Activated T-helper 1 cell treated with Interleukin-2 at 50 U/mL for 16 hours (primary cell): ENCODE data around the gene IL25.
"Not testable (repeated sequence)": the region's sequence is repeated elsewhere in the genome, so short reads cannot be mapped to it uniquely, and the experiment has no call there.

Source experiments
- DNase-seq: peaks from one replicate; pipeline ENCODE4 v3.0.0-alpha.2; 2020; ENCODE audit warnings: low read depth

IL25 gene

DNA sequence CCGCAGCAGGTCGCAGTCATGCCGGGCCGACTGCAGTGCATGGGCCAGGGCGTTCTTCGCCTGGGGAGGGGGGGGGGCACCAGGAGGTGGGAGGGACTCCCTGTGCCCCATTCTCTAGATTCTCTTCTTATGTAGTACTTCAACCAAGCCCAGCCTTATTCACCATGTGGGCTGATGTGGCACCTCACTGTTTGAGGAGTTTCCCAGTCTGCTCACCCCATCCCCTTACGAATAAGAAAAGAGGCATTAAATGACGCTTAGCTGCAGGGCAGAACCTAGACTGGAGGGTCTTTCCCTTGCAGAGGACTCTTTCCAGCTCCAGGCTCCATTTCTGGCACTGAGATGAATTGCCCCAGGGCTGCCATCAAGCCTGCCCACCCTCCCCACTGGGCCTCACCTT is 16.4 kb downstream of the IL25 start:
- DNase-seq: no peak

GRCh38 chr14:23389396-23389795 is 16.8 kb downstream of the IL25 start:
- DNase-seq: no peak

GRCh38 chr14:23389871-23390270 is 17.3 kb downstream of the IL25 start:
- DNase-seq: not testable (repeated sequence)

DNA sequence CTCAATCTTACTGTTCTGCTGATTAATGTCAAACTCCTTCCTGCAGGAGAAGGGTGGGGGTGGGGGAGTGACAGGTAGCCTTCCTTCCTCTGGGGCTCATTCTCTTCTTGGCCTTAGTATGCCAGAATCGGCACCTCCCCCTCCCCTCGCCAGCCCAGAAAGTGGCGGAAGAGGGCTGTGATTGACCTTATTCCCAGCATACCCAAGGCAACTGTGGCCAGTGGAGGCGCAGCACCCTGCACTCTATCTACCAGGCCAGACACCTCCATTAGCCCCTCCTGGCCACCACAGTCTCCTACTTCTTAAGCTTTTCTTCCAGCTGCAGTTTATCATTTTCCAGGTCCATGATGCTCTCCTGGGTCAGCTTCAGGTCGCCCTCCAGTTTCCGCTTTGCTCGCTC is 20.0 kb downstream of the IL25 start:
- DNase-seq: no peak

GRCh38 chr14:23396126-23396525 is 23.5 kb downstream of the IL25 start:
- DNase-seq: no peak

DNA sequence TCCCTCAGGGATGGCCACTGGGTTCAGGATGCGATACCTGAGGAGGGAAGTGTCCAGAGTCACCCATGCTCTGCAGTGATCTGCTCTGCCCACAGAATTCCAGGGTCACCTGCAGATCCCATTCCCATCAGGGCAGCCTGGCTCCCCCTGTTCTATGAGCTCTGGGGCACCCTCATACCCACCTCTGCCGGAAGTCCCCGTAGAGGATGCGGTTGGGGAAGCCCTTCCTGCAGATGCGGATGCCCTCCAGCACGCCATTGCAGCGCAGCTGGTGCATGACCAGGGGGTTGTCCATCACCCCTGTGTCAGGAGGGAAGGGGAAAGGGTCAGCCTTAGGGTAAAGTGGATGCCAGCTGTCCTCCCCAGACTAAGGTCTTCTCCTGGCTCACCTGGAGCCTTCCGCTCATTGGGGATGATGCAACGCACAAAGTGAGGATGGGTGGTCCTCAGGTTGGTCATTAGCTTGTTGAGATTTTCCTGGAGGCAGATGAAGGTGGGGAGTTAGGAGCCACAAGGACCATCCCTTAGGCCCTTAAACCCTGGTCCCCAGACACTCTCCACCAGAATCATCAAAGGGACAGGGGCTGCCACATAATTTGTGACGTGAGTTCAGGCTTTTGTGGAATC is 24.3 kb downstream of the IL25 start:
- no peak for DNase-seq

DNA sequence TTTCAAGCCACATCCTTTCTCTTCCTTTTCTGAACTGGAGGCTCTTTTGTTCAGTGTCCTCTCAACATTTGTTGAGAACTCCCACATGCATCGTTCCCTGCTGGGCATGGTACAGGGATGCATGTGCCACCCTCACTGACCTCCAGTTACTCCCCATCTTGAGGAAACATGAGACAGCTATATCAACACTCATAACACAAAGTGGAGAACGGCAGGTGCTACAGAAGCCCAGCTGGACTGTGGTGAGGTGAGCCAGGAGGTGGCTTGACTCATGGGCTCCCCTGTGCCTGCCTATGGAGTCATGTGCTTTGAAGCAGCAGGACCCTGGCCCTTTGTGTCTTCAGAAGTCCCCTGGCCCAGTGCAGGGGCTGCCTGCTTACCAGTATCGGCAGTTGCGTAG is 25.7 kb downstream of the IL25 start:
- DNase-seq: no peak

GRCh38 chr14:23399136-23399535 is 26.5 kb downstream of the IL25 start:
- DNase-seq: no peak

- DNase-seq: no peak
Observed at GRCh38 chr14:23399591-23399990, 27.0 kb downstream of the IL25 start.

DNA sequence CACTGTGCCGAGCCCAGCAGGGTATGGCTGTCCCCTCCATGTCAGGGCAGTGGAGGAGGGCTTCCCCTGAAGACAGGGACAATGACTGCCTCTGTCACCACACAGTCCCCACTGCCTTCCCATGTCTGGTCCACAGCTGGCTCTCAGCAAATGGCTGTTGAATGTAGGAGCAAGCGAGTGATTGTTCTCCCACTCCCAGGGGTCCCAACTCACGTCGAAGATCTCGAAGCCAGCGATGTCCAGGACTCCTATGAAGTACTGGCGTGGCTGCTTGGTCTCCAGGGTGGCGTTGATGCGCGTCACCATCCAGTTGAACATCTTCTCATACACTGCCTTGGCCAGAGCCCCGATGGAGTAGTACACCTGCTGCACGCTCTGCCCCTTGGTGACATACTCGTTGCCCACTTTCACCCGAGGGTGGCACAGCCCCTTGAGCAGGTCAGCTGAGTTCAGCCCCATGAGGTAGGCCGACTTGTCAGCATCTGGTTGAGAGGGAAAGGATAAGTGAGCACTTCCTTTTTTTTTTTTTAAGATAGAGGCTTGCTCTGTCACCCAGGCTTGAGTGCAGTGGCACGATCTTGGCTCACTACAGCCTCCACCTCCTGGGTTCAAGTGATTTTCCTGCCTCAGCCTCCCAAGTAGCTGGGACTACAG is 28.0 kb downstream of the IL25 start:
- not testable (repeated sequence) for DNase-seq

- no peak for DNase-seq
Observed at GRCh38 chr14:23401291-23401690, 28.7 kb downstream of the IL25 start.

DNA sequence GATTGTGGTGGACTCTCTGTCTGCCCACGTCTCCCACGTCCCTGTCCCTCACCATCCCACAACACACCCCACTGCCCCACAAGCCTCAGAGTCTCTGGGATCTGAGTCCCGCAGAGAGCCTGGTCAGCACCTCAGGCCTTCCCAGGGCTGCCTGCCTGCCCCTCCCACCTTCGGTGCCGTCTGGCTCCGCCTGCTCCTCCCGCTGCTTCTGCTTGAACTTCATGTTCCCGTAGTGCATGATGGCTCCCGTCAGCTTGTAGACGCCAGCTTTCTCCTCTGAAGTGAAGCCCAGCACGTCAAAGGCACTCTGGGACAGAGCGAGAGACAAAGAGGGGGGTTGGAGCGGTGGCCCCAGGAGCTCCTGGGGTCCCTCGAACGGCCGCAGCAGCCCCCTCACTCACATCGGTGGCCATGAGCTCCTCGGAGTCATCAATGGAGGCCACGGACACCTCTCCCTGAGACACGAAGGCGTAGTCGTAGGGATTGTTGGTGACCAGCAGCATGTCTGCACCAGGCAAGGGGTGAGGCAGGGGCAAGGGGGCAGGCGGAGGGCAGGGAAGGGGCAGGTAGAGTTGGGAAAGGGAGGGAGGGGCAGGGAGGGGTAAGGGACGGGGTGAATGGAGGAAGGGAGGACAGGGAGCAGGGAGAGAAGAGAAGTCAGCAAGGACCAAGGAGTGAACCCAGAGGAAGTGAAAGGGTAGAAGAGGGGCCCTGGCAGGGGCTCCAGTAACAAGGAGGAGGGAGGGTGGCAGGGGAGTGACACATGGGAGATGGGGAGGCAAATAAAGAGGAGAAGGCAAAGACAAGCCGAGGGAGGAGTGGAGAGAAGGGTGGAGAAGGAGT is 29.9 kb downstream of the IL25 start:
- DNase-seq: no peak

GRCh38 chr14:23403139-23403438 is 30.5 kb downstream of the IL25 start:
- DNase-seq: no peak

DNA sequence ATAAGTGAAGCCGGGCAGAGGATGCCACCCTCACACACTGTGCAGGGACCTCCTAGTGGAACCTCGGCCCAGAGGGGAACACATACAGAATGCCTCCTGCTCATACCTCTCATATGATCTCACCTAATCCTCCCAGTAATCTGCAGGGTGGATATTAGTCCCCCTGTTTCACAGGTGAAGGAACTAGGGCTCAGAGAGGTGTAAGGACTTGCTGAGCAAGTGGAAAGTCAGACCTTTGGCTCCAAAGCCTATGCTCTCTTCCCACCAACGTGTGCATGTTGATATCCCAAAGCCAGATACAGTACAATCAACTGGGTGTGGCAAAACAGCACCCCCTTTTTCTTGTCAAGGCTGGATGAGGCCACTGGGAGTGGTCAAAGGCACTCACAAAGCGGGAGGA is 31.3 kb downstream of the IL25 start:
- no peak for DNase-seq

DNA sequence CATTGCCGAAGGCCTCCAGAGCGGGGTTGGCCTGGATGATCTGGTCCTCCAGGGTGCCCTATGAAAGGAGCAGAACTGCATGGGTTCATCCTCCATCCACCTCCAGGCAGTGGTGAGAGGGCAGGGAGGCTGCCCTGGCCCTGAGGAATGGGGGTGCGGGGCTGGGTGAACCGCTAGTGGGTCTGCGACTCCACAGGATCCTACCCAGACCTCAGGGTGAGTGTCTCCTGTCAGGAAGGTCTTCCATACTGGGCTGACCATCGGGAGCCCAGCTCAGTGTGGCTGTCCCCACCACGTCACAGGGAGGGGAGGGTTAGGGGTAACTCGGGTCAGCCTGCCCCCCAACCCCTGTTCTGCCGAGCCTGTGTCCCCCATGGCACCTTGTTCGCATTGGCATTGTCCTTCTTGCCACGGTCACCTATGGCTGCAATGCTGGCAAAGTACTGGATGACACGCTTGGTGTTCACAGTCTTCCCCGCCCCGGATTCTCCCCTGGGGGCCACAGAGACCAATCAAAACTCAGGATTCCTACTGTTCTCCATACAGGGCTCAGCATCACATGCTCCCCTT is 31.8 kb downstream of the IL25 start:
- DNase-seq: no peak

GRCh38 chr14:23405096-23405495 is 32.5 kb downstream of the IL25 start:
- DNase-seq: no peak

- no peak for DNase-seq
Observed at GRCh38 chr14:23405516-23406025, 33.0 kb downstream of the IL25 start.

DNA sequence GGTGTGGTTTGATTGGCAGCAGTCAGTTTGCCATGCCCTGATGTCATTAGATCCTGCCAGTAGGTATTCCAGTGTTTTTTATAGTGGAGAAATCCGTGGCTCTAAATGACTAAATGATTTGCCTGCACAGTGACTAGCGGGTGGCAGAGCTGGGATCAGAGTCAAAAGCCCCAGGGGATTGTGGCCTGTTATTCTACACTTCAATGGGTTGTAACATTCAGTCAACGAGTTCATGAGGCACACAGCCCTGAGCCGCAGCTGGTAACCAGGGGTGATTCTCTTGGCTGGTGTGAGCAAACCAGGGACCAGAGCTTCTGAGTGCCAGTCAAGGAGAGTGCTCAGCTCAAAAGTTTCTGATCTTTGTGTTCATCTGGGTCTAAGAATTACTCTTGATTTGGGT is 33.6 kb downstream of the IL25 start:
- no peak for DNase-seq

- DNase-seq: no peak
Observed at GRCh38 chr14:23406725-23407355, 34.2 kb downstream of the IL25 start.

- DNase-seq: no peak
Observed at GRCh38 chr14:23407516-23408306, 35.1 kb downstream of the IL25 start, which contains the start of gene MYH6. Gene MYH6 (minus strand): TSS chr14:23408273. CDS start chr14:23407223, 1,050 bp downstream.

DNA sequence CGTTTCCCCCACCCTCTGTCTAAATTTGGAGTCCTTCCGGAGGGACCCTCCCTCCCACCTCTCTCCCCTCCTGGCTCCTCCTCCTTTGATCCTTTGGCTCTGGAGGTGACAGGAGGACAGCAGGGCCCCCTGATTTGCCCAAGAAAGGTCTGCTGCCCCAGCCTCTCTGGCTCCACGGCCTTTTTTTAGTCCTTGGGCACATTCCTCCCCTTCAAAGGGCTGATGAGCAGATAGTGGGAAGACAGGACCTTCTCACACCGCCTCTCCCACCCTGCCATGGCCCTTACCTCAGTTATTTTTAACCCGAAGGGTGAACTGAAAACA is 35.7 kb downstream of the IL25 start:
- no peak for DNase-seq

GRCh38 chr14:23409475-23409874 is 36.9 kb downstream of the IL25 start:
- no peak for DNase-seq
